Measurements from ENCODE around the gene VPS35. TPM values are rescaled to one million over a fixed set of nuclear protein-coding genes. Genes with fewer than 3 reads are reported as not detected.

VPS35 gene
- total RNA-seq, 2 donors from 2014 or later, result 14.5 to 40.5 TPM

DNA sequence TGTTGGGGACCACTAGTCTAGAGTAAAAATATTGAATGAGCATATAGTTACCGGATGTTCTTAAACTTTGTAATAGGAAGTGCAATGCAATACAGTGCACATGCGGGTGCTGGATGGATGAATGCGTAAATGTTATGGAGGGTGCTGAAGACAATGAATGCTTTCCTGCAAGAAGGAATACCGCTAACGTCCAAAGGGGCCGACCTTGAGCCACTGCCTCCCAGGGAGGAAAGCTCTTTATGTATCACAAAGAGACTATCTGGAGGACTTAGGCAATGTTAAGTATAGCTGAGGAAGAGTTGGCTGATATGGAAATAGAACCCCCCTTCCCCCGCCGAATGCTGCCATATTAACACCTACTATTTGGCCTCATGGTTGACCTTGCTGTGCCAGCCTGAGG is 40.3 kb downstream of the VPS35 start:
- Histone ChIP-seq H3K4me3 (no peak overlapping the region), H3K9me3 (no peaks in the 10 kb centered on the region), H3K27ac (no peak overlapping the region), H3K4me1 (no peaks in the 10 kb centered on the region), H3K36me3 (replicated peaks in 1 of 2; ENCODE audit: insufficient read depth in 1 of 2, low read depth in 2 of 2) (no peaks in the 10 kb centered on the region), H3K27me3 (no peaks in the 10 kb centered on the region)
- TF ChIP-seq, protein P1, sequence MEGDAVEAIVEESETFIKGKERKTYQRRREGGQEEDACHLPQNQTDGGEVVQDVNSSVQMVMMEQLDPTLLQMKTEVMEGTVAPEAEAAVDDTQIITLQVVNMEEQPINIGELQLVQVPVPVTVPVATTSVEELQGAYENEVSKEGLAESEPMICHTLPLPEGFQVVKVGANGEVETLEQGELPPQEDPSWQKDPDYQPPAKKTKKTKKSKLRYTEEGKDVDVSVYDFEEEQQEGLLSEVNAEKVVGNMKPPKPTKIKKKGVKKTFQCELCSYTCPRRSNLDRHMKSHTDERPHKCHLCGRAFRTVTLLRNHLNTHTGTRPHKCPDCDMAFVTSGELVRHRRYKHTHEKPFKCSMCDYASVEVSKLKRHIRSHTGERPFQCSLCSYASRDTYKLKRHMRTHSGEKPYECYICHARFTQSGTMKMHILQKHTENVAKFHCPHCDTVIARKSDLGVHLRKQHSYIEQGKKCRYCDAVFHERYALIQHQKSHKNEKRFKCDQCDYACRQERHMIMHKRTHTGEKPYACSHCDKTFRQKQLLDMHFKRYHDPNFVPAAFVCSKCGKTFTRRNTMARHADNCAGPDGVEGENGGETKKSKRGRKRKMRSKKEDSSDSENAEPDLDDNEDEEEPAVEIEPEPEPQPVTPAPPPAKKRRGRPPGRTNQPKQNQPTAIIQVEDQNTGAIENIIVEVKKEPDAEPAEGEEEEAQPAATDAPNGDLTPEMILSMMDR (IDR thresholded peaks at IDR 0.05), result no peak
- no peak for TF ChIP-seq POLR2A (IDR thresholded peaks at IDR 0.05)
- ATAC-seq (no peak), DNase-seq (no peak)
- intact Hi-C loops (cut with DNase I), result no loop called here
- 75 to 79% methylated on average over 8 of the region's 8 CpGs for WGBS, 2 donors

DNA sequence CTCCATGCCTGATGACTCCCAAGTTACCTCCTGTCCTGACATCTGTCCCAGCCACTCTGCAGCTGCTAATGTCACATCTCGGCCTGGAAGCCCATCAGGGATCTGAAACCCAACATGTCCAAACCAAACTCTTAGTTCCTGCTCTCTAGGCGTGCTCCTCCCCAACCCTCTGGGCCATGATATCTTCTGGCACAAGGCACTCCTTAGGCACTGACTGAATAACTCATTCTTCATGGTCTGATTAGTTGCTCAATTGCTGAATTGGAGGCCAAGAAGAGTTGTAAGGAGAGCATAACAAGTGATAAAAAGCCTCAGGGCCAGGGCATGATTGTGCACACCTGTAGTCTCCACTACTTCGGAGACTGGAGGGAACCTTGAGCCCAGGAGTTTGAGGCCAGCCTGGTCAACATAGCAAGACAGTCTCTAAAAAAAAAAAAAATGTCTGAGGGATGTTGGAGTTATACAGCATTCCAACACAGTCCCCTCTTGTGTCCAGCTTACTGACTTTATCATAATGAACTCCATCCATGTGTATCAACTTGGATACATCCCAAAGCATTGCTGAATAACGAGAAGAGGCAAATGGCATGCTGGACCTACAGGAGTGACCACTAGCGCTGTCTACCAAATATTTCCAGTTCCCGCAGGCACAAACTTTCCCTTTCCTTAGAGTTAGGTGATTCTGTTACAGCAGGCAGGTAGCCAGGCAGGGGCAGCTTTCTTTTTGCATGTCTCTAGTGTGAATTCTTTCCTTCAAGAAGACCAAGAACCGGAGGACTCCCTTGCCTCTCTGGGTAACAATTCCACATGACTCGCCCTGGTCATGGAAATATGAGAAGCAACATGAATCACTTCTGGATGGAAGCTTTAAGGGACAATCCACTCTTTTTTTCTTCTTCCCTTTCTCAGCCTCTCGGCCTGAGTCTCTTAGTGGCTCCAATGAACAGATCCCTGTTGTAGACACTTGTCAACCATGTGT is 49.7 kb downstream of the VPS35 start:
- ATAC-seq (no peak), DNase-seq (no peak)
- no peak for TF ChIP-seq POLR2A (IDR thresholded peaks at IDR 0.05)
- TF ChIP-seq, protein P1 (IDR thresholded peaks at IDR 0.05), result no peak
- WGBS, 2 donors, result 71 to 74% methylated on average over 9 of the region's 9 CpGs
- Histone ChIP-seq H3K27me3 (no peaks in the 10 kb centered on the region), H3K27ac (no peak overlapping the region), H3K4me1 (no peaks in the 10 kb centered on the region), H3K36me3 (replicated peaks in 1 of 2; ENCODE audit: insufficient read depth in 1 of 2, low read depth in 2 of 2) (no peaks in the 10 kb centered on the region), H3K4me3 (no peak overlapping the region), H3K9me3 (no peaks in the 10 kb centered on the region)
- intact Hi-C loops (cut with DNase I), result no loop called here

DNA sequence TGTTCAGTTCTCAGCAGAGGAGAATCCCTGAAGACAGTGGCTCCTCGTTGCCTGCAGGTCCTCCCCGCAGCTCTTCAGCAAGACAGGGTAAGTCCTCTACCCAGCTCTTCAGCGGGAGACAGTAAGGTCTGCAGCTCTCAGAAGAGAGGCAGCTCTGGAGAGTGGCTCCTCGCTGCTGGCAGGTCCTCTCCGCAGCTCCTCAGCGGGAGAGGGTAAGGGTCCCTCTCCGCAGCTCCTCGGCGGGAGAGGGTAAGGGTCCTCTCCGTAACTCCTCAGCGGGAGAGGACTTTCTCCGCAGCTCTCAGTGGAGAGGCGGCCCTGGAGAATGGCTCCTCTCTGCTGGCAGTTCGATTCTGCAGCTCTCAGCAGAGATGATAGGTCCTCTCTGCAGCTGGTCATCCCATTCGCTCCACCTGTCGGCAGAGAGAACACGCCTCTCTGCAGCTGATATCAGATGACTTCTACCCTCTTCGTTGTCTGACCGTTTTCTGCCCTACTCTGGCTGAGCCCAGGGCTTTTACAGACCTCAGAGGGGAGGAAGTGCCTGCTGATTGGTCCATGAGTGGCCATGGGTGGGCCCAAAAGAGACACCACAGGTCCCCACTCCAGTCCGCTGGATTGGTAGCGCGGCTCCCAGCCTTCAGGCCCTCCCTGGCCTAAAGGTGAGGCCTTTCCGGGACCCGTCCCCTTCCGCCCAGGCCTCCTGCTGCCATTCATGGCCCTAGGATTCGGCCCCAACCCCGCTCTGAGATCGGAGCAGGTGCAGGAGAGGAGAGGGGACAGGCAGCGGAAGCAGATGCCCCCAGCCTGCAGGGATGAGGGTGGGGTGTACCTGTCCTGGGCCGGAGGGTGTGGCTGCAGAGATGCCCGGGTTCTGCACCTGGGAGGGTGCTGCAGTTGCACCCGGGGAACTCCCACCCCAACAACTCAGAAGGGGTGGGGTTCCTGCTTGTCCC is 55.9 kb downstream of the VPS35 start:
- no peaks in the 10 kb centered on the region for H3K36me3 ChIP-seq (replicated peaks in 1 of 2; ENCODE audit: insufficient read depth in 1 of 2, low read depth in 2 of 2)
- H3K4me3 ChIP-seq, result no peak overlapping the region
- H3K4me1 ChIP-seq, result no peaks in the 10 kb centered on the region
- DNase-seq (no peak), ATAC-seq (no peak)
- intact Hi-C loops (cut with DNase I), result no loop called here
- H3K27me3 ChIP-seq, result no peaks in the 10 kb centered on the region
- 72 to 73% methylated on average over 3 to 30 of the region's 32 CpGs for WGBS, 2 donors
- H3K9me3 ChIP-seq, result no peaks in the 10 kb centered on the region
- TF ChIP-seq, protein P1 (IDR thresholded peaks at IDR 0.05), result no peak
- TF ChIP-seq POLR2A (IDR thresholded peaks at IDR 0.05), result no peak
- no peak overlapping the region for H3K27ac ChIP-seq

DNA sequence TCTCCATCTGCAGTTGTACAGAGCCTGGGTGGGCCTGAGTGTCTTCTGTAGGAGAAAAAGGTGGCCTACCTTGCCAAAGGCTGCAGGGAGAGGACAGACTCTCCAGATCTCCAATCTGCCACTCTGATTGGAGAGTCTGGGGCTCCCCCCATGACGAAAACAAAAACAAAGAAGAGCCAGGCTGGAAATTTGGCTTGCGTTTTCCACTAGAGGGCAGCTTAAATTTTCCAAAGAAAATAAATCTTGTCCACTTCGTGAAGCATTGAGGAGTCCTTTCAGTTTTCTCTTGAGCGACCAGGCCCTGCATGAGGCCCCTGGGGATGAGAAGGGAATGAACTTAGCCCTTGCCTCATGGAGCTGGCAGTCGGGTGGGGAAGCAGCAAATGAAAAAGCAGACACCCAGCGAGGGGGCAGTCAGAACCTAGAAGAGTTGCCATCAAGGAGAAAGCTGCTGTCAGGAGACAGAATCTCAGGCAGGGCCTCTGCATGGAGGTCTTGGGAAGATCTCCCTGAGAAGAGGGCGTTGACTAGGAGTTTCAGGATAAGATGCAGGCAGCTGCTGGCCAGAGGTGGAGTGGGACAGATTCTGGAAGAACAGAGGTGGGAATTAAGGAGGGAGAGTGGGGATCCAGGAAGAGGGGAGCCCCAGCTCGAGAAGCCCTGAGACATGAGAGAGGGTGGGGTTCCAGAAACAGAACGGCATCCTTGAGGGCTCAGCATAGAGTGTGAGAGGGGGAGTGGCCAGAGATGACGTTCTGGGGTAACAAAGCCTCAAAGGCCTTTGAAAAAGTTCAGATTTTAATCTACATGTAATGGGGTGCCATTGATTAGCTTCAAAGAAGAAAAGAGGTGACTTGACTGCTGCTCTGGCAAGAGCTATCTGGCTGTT is 59.4 kb downstream of the VPS35 start:
- Histone ChIP-seq H3K27me3 (no peaks in the 10 kb centered on the region), H3K4me1 (no peaks in the 10 kb centered on the region), H3K27ac (no peak overlapping the region), H3K4me3 (no peak overlapping the region), H3K36me3 (replicated peaks in 1 of 2; ENCODE audit: insufficient read depth in 1 of 2, low read depth in 2 of 2) (no peaks in the 10 kb centered on the region), H3K9me3 (no peaks in the 10 kb centered on the region)
- ATAC-seq (no peak), DNase-seq (no peak)
- WGBS, 2 donors, result 28 to 35% methylated on average over 10 of the region's 10 CpGs
- no peak for TF ChIP-seq POLR2A (IDR thresholded peaks at IDR 0.05)
- TF ChIP-seq, protein P1 (IDR thresholded peaks at IDR 0.05), result no peak
- intact Hi-C loops (cut with DNase I), result no loop called here

Measured in body of pancreas (tissue), 4 donors.